Measurements from ENCODE around the gene SEC22A. TPM values are rescaled to one million over a fixed set of nuclear protein-coding genes. Genes with fewer than 3 reads are reported as not detected.

The SEC22A gene
- total and polyA plus RNA-seq, 2 of the 13 experiments (the other 11 are each of a cell fraction or from before 2014, with no cell fraction given) = 14.1 to 17.3 TPM

DNA sequence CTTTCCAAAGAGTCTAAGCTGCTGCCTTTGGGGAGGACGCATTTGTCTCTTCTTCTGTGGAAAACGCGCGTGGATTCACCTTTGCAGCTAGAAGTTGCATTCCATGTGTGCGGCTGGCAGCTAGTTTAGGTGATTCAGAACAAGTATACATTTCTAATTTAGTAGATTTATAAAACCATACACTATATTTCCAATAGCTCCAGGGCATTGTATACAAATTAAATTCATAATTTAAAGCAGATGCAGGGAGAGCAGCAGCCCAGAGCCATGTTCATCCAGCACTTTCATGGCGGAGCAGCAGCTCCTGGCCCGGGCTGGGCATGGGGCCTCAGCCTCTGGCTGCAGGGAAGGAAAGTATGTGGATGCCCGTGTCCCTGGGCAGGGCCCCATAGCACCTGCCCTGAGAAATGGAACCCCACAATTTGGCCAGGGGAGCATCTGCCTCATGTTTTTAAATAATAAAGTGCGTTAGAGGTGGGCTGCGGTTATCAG, 42.8 kb upstream of the SEC22A start:
- no peaks in the 10 kb centered on the region for H3K9me3 ChIP-seq (ENCODE audit: low read length)
- WGBS (ENCODE audit: low lambda C conversion rate) = 97% methylated on average over 10 of the region's 10 CpGs
- no peak overlapping the region for H3K4me2 ChIP-seq (ENCODE audit: low read depth, low read length)
- no peak for ATAC-seq
- peaks cover 26% of the 10 kb centered on the region for H3K4me1 ChIP-seq (ENCODE audit: insufficient read depth, low read length)
- in situ Hi-C loops (cut with HindIII; ENCODE audit: extremely low pct_ligation_motif_present, low pct_unique_long_range_greater_than_20kb) (no loop called here), intact Hi-C loops (cut with micrococcal nuclease; ENCODE audit: unreplicated experiment) (no loop called here)
- no peaks in the 10 kb centered on the region for H3K27me3 ChIP-seq (ENCODE audit: control insufficient read depth in 1 of 2, insufficient read depth in 2 of 2, low read length in 2 of 2)
- POLR2A ChIA-PET = interaction anchor here (1.4 to 2.2 kb wide), 2 partner anchors 43 to 73 kb away, joined by 4 to 15 read pairs; partner anchors contain the start of gene SEC22A
- FAIRE-seq = no peak
- CTCF ChIA-PET (ENCODE audit: low intra/inter-chr PET ratio, low total read pairs) = no interaction called here
- no TSS peak for BruUV-seq (replicated peaks)
- peaks cover 7% of the 10 kb centered on the region; the same call in 1 of the 2 replicates for H4K20me1 ChIP-seq (ENCODE audit: insufficient read depth, low read length)
- TF ChIP-seq ZNF709 (CRISPR knock-in tag; IDR thresholded peaks at IDR 0.05) (no peak), ZNF230 (CRISPR knock-in tag; IDR thresholded peaks at IDR 0.05) (no peak), BRD4 (CRISPR knock-in tag; IDR thresholded peaks at IDR 0.05) (no peak), ZNF775 (CRISPR knock-in tag; IDR thresholded peaks at IDR 0.05; ENCODE audit: borderline replicate concordance) (no peak), RXRB (CRISPR knock-in tag; IDR thresholded peaks at IDR 0.05; ENCODE audit: borderline replicate concordance) (no peak), RXRA (CRISPR knock-in tag; IDR thresholded peaks at IDR 0.05) (no peak), JDP2 (CRISPR knock-in tag; IDR thresholded peaks at IDR 0.05; ENCODE audit: borderline replicate concordance) (no peak), ZNF317 (CRISPR knock-in tag; IDR thresholded peaks at IDR 0.05) (no peak), ZNF788 (CRISPR knock-in tag; IDR thresholded peaks at IDR 0.05; ENCODE audit: borderline replicate concordance) (no peak)
- TF ChIP-seq, protein P1, sequence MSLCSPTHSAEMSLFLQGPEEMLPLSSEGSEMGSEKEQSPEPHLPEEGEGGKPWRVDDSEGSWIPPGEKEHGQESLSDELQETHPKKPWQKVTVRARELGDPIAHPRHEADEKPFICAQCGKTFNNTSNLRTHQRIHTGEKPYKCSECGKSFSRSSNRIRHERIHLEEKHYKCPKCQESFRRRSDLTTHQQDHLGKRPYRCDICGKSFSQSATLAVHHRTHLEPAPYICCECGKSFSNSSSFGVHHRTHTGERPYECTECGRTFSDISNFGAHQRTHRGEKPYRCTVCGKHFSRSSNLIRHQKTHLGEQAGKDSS (CRISPR knock-in tag; IDR thresholded peaks at IDR 0.05; ENCODE audit: borderline replicate concordance, low read depth) = no peak
- TF ChIP-seq, protein P2, sequence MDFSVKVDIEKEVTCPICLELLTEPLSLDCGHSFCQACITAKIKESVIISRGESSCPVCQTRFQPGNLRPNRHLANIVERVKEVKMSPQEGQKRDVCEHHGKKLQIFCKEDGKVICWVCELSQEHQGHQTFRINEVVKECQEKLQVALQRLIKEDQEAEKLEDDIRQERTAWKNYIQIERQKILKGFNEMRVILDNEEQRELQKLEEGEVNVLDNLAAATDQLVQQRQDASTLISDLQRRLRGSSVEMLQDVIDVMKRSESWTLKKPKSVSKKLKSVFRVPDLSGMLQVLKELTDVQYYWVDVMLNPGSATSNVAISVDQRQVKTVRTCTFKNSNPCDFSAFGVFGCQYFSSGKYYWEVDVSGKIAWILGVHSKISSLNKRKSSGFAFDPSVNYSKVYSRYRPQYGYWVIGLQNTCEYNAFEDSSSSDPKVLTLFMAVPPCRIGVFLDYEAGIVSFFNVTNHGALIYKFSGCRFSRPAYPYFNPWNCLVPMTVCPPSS (IDR thresholded peaks at IDR 0.05) = no peak
- TF ChIP-seq, protein P3, sequence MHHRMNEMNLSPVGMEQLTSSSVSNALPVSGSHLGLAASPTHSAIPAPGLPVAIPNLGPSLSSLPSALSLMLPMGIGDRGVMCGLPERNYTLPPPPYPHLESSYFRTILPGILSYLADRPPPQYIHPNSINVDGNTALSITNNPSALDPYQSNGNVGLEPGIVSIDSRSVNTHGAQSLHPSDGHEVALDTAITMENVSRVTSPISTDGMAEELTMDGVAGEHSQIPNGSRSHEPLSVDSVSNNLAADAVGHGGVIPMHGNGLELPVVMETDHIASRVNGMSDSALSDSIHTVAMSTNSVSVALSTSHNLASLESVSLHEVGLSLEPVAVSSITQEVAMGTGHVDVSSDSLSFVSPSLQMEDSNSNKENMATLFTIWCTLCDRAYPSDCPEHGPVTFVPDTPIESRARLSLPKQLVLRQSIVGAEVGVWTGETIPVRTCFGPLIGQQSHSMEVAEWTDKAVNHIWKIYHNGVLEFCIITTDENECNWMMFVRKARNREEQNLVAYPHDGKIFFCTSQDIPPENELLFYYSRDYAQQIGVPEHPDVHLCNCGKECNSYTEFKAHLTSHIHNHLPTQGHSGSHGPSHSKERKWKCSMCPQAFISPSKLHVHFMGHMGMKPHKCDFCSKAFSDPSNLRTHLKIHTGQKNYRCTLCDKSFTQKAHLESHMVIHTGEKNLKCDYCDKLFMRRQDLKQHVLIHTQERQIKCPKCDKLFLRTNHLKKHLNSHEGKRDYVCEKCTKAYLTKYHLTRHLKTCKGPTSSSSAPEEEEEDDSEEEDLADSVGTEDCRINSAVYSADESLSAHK (CRISPR knock-in tag; IDR thresholded peaks at IDR 0.05; ENCODE audit: borderline replicate concordance) = no peak
- H3K36me3 ChIP-seq (replicated peaks in 1 of 2; ENCODE audit: control insufficient read depth in 1 of 2, insufficient read depth in 2 of 2, low read length in 2 of 2) = peaks cover 22 to 73% of the 10 kb centered on the region in 2 experiments
- no peak overlapping the region for H2AFZ ChIP-seq (ENCODE audit: low read length)
- H3K27ac ChIP-seq (ENCODE audit: extremely low read length, insufficient read depth, low read length) = no peak overlapping the region
- no peak for DNase-seq (ENCODE audit: low spot score)
- H3K79me2 ChIP-seq (ENCODE audit: insufficient read depth, low read length) = no peaks in the 10 kb centered on the region
- no peak overlapping the region for H3K4me3 ChIP-seq (replicated peaks in 1 of 3; ENCODE audit: insufficient read depth in 1 of 3, low read depth in 2 of 3, low read length in 3 of 3)
- H3K9ac ChIP-seq (ENCODE audit: insufficient read depth, low read depth, low read length) = no peak overlapping the region
